Measurements from ENCODE around the gene VPS13C.

The VPS13C gene

DNA sequence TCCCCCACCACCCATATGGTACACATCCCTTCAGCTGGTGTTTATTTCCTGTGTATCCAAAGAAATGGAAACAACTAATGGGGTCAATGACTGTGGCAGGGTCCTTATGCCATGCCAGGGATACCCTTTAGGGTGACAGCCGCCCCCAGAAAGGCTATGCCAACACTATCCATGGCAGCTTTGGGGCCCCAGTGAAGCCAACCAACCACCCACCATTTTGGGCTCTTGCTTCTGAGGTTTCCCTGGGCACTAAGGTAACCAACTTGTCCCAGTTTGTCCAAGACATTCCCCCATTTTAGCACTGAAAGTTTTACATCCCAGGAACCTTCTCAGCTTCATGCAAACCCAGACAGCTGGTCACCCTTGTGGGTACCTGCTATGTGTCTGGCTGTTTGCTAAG lies 233.1 kb downstream of the VPS13C start:
- H3K4me3 ChIP-seq (ENCODE audit: low read depth, low read length), result no peak overlapping the region
- TF ChIP-seq, protein P1, sequence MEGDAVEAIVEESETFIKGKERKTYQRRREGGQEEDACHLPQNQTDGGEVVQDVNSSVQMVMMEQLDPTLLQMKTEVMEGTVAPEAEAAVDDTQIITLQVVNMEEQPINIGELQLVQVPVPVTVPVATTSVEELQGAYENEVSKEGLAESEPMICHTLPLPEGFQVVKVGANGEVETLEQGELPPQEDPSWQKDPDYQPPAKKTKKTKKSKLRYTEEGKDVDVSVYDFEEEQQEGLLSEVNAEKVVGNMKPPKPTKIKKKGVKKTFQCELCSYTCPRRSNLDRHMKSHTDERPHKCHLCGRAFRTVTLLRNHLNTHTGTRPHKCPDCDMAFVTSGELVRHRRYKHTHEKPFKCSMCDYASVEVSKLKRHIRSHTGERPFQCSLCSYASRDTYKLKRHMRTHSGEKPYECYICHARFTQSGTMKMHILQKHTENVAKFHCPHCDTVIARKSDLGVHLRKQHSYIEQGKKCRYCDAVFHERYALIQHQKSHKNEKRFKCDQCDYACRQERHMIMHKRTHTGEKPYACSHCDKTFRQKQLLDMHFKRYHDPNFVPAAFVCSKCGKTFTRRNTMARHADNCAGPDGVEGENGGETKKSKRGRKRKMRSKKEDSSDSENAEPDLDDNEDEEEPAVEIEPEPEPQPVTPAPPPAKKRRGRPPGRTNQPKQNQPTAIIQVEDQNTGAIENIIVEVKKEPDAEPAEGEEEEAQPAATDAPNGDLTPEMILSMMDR (conservative IDR thresholded peaks at IDR 0.05; ENCODE audit: low read depth, low read length), result no peak
- DNase-seq (ENCODE audit: low read depth), result no peak

DNA sequence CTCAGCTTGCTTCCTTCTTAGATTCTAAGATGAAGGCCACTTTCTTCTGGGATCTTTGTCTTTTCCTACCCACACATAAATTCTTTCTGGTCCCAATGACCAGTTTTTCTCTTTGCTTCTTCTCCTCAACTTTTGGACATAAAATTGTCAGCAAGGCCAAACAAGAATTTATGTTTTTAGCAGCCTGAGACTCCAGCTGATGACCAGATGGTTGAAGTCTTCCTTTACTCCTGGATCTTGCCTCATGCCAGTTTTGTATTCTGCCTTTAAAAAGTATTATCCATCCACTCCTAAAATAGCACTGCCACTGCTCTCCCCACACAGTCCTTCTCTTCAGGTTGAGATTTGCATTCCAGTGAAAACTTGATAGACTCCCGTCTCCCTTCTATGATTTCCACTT lies 236.0 kb downstream of the VPS13C start:
- TF ChIP-seq, protein P1 (conservative IDR thresholded peaks at IDR 0.05; ENCODE audit: low read depth, low read length), result no peak
- no peak overlapping the region for H3K4me3 ChIP-seq (ENCODE audit: low read depth, low read length)
- DNase-seq (ENCODE audit: low read depth), result no peak

- no peak for DNase-seq (ENCODE audit: low read depth)
- H3K4me3 ChIP-seq (ENCODE audit: low read depth, low read length), result no peak overlapping the region
- TF ChIP-seq, protein P1 (conservative IDR thresholded peaks at IDR 0.05; ENCODE audit: low read depth, low read length), result no peak
Measured at GRCh38 chr15:61822511-61822910, 237.7 kb downstream of the VPS13C start.

DNA sequence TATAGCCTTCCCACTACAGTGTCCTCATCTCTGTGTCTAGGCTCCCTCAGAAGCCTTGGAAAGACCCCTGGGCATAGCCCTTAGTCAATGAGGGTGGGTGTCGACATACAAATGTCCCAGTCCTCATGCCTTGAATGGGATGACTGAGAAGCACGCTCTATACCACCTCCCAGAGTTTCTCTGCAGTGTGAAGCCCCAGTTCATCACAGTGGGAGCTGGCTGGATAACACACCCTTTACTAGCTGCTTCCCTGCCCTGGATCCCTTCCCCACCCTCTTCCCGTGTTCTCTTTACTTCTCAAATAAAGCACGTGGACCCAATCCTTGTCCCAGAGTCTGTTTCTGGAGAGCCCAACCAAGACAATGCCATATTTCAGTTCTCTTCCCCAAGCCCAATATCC lies 239.3 kb downstream of the VPS13C start:
- no peak overlapping the region for H3K4me3 ChIP-seq (ENCODE audit: low read depth, low read length)
- TF ChIP-seq, protein P1 (conservative IDR thresholded peaks at IDR 0.05; ENCODE audit: low read depth, low read length), result no peak
- no peak for DNase-seq (ENCODE audit: low read depth)

DNA sequence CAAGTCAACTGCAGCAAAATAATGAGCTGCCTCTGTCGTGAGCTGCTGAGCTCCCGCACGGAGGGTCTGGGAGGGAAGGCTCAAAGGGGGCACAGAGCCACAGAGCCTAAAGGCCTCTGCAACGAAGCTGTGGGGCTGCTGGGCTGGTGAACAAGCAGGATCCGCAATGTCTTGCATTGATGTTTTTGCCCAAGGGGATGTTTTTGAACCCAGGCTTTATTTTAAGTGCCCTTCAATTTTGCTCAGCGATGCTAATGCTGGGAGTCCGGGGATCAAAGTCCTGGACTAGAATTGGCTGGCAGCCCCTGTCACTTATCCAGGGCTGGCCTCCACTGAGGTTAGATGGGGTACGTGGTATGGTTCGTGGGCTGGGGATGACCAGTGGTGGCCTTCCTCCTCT lies 240.0 kb downstream of the VPS13C start:
- TF ChIP-seq, protein P1 (conservative IDR thresholded peaks at IDR 0.05; ENCODE audit: low read depth, low read length), result no peak
- H3K4me3 ChIP-seq (ENCODE audit: low read depth, low read length), result no peak overlapping the region
- DNase-seq (ENCODE audit: low read depth), result no peak

DNA sequence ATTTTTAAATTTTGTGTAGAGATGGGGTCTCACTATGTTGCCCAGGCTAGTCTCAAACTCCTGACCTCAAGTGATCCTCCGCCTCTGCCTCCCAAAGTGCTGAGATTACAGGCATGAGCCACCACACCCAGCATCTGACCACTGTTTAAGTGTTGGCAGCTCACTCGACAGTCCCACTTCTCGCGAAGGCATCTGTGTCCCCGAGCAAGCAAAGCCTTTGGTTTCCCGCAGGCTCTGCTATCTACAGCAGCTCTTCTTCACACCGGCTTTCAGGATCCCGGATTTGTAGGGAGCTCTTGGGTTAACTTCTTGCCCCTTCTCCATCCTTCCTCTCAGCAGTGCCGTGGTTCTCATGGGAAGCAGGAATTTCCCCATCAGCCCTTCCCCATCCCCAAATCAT lies 240.9 kb downstream of the VPS13C start:
- TF ChIP-seq, protein P1 (conservative IDR thresholded peaks at IDR 0.05; ENCODE audit: low read depth, low read length), result no peak
- no peak for DNase-seq (ENCODE audit: low read depth)
- no peak overlapping the region for H3K4me3 ChIP-seq (ENCODE audit: low read depth, low read length)

DNA sequence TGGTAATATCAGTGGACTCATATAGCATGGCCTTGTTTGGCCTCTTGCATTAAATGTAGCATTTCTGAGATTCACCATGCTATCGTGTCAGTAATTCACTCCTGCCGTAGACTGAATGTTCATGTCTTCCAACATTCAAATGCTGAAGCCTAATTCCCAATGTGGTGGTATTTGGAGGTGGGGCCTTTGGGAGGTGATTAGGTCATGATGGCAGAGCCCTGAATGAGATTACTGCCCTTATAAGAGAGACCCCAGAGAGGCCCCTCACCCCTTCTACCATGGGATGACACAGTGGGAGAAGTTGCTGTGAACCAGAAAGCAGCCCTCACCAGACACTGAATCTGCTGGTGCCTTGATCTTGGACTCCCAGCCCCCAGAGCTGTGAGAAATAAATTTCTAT lies 241.4 kb downstream of the VPS13C start:
- no peak for DNase-seq (ENCODE audit: low read depth)
- H3K4me3 ChIP-seq (ENCODE audit: low read depth, low read length), result no peak overlapping the region
- TF ChIP-seq, protein P1 (conservative IDR thresholded peaks at IDR 0.05; ENCODE audit: low read depth, low read length), result no peak

Measured in choroid plexus epithelial cell (primary cell).